ENCODE results near the gene PCGF3.

The PCGF3 gene

GRCh38 chr4:785332-786073, 79.9 kb downstream of the PCGF3 start:
- no peak for DNase-seq

GRCh38 chr4:786074-786741, 80.6 kb downstream of the PCGF3 start:
- no peak for DNase-seq

- DNase-seq: no peak
These were observed 81.2 kb downstream of the PCGF3 start for GRCh38 chr4:786861-787300.

GRCh38 chr4:787561-787981, 81.9 kb downstream of the PCGF3 start:
- DNase-seq: no peak

- DNase-seq: no peak
These were observed 82.5 kb downstream of the PCGF3 start for GRCh38 chr4:788006-788635.

GRCh38 chr4:788636-789297, 83.1 kb downstream of the PCGF3 start:
- no peak for DNase-seq

GRCh38 chr4:789571-790465, 84.2 kb downstream of the PCGF3 start:
- no peak for DNase-seq

GRCh38 chr4:790466-790820, 84.8 kb downstream of the PCGF3 start:
- no peak for DNase-seq

GRCh38 chr4:791252-791897, 85.7 kb downstream of the PCGF3 start:
- no peak for DNase-seq

GRCh38 chr4:791898-792625, 86.4 kb downstream of the PCGF3 start:
- DNase-seq: no peak

GRCh38 chr4:792626-793092, 87.0 kb downstream of the PCGF3 start:
- DNase-seq: no peak

GRCh38 chr4:793093-793861, 87.6 kb downstream of the PCGF3 start:
- DNase-seq: no peak

- DNase-seq: no peak
These were observed 88.4 kb downstream of the PCGF3 start for GRCh38 chr4:793941-794621.

GRCh38 chr4:794900-795725, 89.5 kb downstream of the PCGF3 start:
- DNase-seq: no peak

GRCh38 chr4:795726-796119, 90.1 kb downstream of the PCGF3 start:
- no peak for DNase-seq

- DNase-seq: no peak
These were observed 90.6 kb downstream of the PCGF3 start for GRCh38 chr4:796206-796605.

- no peak for DNase-seq
These were observed 91.4 kb downstream of the PCGF3 start for GRCh38 chr4:797066-797465.

GRCh38 chr4:801436-802124, 95.9 kb downstream of the PCGF3 start:
- DNase-seq: no peak
